Activated CD4-positive, alpha-beta T cell treated with anti-CD3 and anti-CD28 coated beads, Interleukin-2, Interleukin-4, amounts not matched to agents 100 ng/mL and 50 ng/mL, durations not matched to agents 16 hours and 8 hours (primary cell): ENCODE measurements around the gene KLHDC3.
"Not testable (repeated sequence)": the region's sequence is repeated elsewhere in the genome, so short reads cannot be mapped to it uniquely, and the experiment has no call there.

ENCODE experiments used
- DNase-seq: peaks from one replicate; pipeline ENCODE4 v3.0.0-alpha.2; 2020; ENCODE audit warnings: low spot score

Gene KLHDC3

GRCh38 chr6:42988486-42989020 lies 25.5 kb upstream of the KLHDC3 start:
- no peak for DNase-seq

- no peak for DNase-seq
Observed at GRCh38 chr6:42989923-42990322, 24.1 kb upstream of the KLHDC3 start.

GRCh38 chr6:42993445-42993844 lies 20.6 kb upstream of the KLHDC3 start:
- no peak for DNase-seq

- DNase-seq, result no peak
Observed at GRCh38 chr6:42996513-42996912, 17.5 kb upstream of the KLHDC3 start.

GRCh38 chr6:42998205-42998604 lies 15.8 kb upstream of the KLHDC3 start:
- DNase-seq, result not testable (repeated sequence)

- DNase-seq, result no peak
Observed at GRCh38 chr6:43001843-43002242, 12.2 kb upstream of the KLHDC3 start.

- no peak for DNase-seq
Observed at GRCh38 chr6:43005844-43006243, 8.2 kb upstream of the KLHDC3 start.

GRCh38 chr6:43006251-43006650 lies 7.8 kb upstream of the KLHDC3 start:
- no peak for DNase-seq

GRCh38 chr6:43007126-43007525 lies 6.9 kb upstream of the KLHDC3 start:
- DNase-seq, result no peak

- peak; percentile 32 for DNase-seq
Observed at GRCh38 chr6:43009124-43009523, 4.9 kb upstream of the KLHDC3 start.

- no peak for DNase-seq
Observed at GRCh38 chr6:43011207-43011606, 2.8 kb upstream of the KLHDC3 start.

- DNase-seq, result no peak
Observed at GRCh38 chr6:43012364-43012763, 1.7 kb upstream of the KLHDC3 start.

- DNase-seq, result no peak
Observed at GRCh38 chr6:43013097-43013842, 779 bp upstream of the KLHDC3 start.

- no peak for DNase-seq
Observed at GRCh38 chr6:43014434-43014909, 423 bp downstream of the KLHDC3 start.

GRCh38 chr6:43016176-43016942 lies 2.3 kb downstream of the KLHDC3 start:
- DNase-seq, result no peak

GRCh38 chr6:43016943-43017334 lies 2.9 kb downstream of the KLHDC3 start:
- DNase-seq, result no peak

GRCh38 chr6:43019152-43019551 lies 5.1 kb downstream of the KLHDC3 start:
- DNase-seq, result no peak

GRCh38 chr6:43020052-43020705 lies 6.1 kb downstream of the KLHDC3 start:
- no peak for DNase-seq

GRCh38 chr6:43020847-43021246 lies 6.8 kb downstream of the KLHDC3 start:
- DNase-seq, result no peak

GRCh38 chr6:43021270-43022047 lies 7.4 kb downstream of the KLHDC3 start, which contains the start of gene RRP36:
Gene RRP36 (plus strand): TSS chr6:43021623. CDS start chr6:43021655, 32 bp downstream.
- DNase-seq, result peak; percentile 81

GRCh38 chr6:43024436-43024835 lies 10.4 kb downstream of the KLHDC3 start:
- peak; percentile 48 for DNase-seq

GRCh38 chr6:43026365-43026764 lies 12.3 kb downstream of the KLHDC3 start:
- no peak for DNase-seq
